Astrocyte of the spinal cord (primary cell): ENCODE results near the gene ENO2.

ENCODE experiments used
- DNase-seq: peaks from one replicate; pipeline ENCODE4 v3.0.0; 2011; ENCODE audit warnings: low read depth, low spot score
- H3K4me3 ChIP-seq: 2 replicates; pipeline ENCODE4 v1.5.1; 2011; ENCODE audit warnings: low read depth, mild to moderate bottlenecking, low read length, moderate library complexity
- CTCF ChIP-seq: IDR thresholded peaks from 2 replicates; pipeline ENCODE4 v1.5.1; 2012; ENCODE audit warnings: low read depth, mild to moderate bottlenecking, low read length, inconsistent platforms
- in situ Hi-C: cut with HindIII; loops from 2 replicates; pipeline ENCODE4 v1.10.0; 2017; ENCODE audit warnings: low sequenced_read_pairs

ENO2 gene

GRCh38 chr12:6938353-6939190 lies 24.2 kb downstream of the ENO2 start:
- DNase-seq = no peak
- no peak for TF ChIP-seq CTCF
- H3K4me3 ChIP-seq = peak overlapping the region; percentile 50
- in situ Hi-C loops = no loop called here

DNA sequence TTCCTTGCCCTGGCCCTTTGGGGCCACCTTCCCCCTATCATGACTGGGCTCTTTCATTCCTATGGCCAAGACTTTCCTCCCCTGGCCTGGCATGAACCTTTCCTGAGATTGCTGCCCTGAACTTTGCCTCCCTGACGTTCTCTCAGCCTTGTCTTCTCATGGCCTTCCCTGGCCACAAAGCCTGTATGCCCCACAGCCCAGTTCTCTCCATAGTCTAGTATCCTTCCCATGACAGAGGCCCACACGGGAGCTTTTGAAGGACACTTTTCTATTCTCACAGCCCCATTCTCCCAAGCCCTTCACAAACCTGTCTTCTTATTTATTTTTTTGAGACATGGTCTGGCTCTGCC lies 24.8 kb downstream of the ENO2 start:
- TF ChIP-seq CTCF = no peak
- H3K4me3 ChIP-seq = no peak overlapping the region
- in situ Hi-C loops = no loop called here
- DNase-seq = no peak

- H3K4me3 ChIP-seq = no peak overlapping the region
- in situ Hi-C loops = no loop called here
- DNase-seq = no peak
- TF ChIP-seq CTCF = no peak
Measured at GRCh38 chr12:6941267-6941666, 26.9 kb downstream of the ENO2 start.

GRCh38 chr12:6941782-6942181 lies 27.4 kb downstream of the ENO2 start:
- in situ Hi-C loops = no loop called here
- H3K4me3 ChIP-seq = no peak overlapping the region
- no peak for DNase-seq
- no peak for TF ChIP-seq CTCF

- peak; percentile 29 for DNase-seq
- in situ Hi-C loops = no loop called here
- TF ChIP-seq CTCF = no peak
Measured at GRCh38 chr12:6942331-6942665, 27.9 kb downstream of the ENO2 start.

DNA sequence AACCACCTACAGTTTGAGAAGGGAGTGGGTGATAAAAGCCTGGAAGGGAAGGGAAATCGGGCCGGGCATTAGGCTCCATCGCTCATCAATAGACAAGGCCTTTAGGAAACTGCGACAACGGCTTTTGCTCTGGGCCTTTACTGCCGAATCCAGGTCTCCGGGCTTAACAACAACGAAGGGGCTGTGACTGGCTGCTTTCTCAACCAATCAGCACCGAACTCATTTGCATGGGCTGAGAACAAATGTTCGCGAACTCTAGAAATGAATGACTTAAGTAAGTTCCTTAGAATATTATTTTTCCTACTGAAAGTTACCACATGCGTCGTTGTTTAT lies 29.0 kb downstream of the ENO2 start:
- no peak for TF ChIP-seq CTCF
- H3K4me3 ChIP-seq = peak overlapping the region; percentile 70
- in situ Hi-C loops = no loop called here
- DNase-seq = peak; percentile 96

More at GRCh38 chr12:6942331-6942665, 27.9 kb downstream of the ENO2 start:
- H3K4me3 ChIP-seq = no peak overlapping the region
